ENCODE measurements around the gene LRP1-AS.

- TF ChIP-seq SMC3 (IDR thresholded peaks at IDR 0.05; ENCODE audit: borderline replicate concordance, low read length): no peak
- TF ChIP-seq SP1 (IDR thresholded peaks at IDR 0.05; ENCODE audit: low read depth, low read length): no peak
- no peak for TF ChIP-seq JUND (IDR thresholded peaks at IDR 0.05; ENCODE audit: low read depth, low read length)
- TF ChIP-seq EP300 (IDR thresholded peaks at IDR 0.05; ENCODE audit: borderline replicate concordance in 1 of 2, control insufficient read depth in 1 of 2, low read depth in 2 of 2, low read length in 2 of 2): no peak
- TF ChIP-seq CHD4 (IDR thresholded peaks at IDR 0.05): no peak
- no peak for TF ChIP-seq RAD21 (IDR thresholded peaks at IDR 0.05; ENCODE audit: insufficient read depth, low read depth, low read length)
- TF ChIP-seq, protein P1, sequence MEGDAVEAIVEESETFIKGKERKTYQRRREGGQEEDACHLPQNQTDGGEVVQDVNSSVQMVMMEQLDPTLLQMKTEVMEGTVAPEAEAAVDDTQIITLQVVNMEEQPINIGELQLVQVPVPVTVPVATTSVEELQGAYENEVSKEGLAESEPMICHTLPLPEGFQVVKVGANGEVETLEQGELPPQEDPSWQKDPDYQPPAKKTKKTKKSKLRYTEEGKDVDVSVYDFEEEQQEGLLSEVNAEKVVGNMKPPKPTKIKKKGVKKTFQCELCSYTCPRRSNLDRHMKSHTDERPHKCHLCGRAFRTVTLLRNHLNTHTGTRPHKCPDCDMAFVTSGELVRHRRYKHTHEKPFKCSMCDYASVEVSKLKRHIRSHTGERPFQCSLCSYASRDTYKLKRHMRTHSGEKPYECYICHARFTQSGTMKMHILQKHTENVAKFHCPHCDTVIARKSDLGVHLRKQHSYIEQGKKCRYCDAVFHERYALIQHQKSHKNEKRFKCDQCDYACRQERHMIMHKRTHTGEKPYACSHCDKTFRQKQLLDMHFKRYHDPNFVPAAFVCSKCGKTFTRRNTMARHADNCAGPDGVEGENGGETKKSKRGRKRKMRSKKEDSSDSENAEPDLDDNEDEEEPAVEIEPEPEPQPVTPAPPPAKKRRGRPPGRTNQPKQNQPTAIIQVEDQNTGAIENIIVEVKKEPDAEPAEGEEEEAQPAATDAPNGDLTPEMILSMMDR (IDR thresholded peaks at IDR 0.05 in 2 of 3, conservative IDR thresholded peaks at IDR 0.05 in 1 of 3; ENCODE audit: control insufficient read depth in 2 of 3, extremely low read depth in 1 of 3, insufficient read depth in 1 of 3, low read depth in 3 of 3, low read length in 3 of 3): no peak
- no peak for TF ChIP-seq EZH2 (IDR thresholded peaks at IDR 0.05; ENCODE audit: borderline replicate concordance, control insufficient read depth, low read depth, low read length)
Measured at GRCh38 chr12:57192920-57193319, 45.5 kb upstream of the LRP1-AS start.

Data from GM12878 (cell line).